GM18505 (cell line): ENCODE results near the gene POR.
A peak's percentile ranks its signal among the peaks of the same experiment; 100 is the strongest.
"Not testable (repeated sequence)": the region's sequence is repeated elsewhere in the genome, so short reads cannot be mapped to it uniquely, and the experiment has no call there.

Source experiments
- ATAC-seq: cut with Tn5 transposase; IDR thresholded peaks from one replicate; pipeline ENCODE4 v1.9.1; 2021; ENCODE audit not compliant: unreplicated experiment
- POLR2A ChIP-seq: IDR thresholded peaks from 4 replicates; pipeline ENCODE4 v1.6.1; 2011; ENCODE audit warnings: borderline replicate concordance; ENCODE audit not compliant: insufficient read depth, insufficient read length; ENCODE audit errors: extremely low read depth

Gene POR

GRCh38 chr7:75914655-75915415 lies at the start of gene POR:
TSS of gene POR (plus strand) at chr7:75915155. CDS start at chr7:75954002, 38,847 bp downstream.
- peak; percentile 99 for TF ChIP-seq POLR2A
- ATAC-seq, result peak; percentile 80

GRCh38 chr7:75866114-75866488 lies 48.9 kb upstream of the POR start:
- ATAC-seq, result no peak
- TF ChIP-seq POLR2A, result no peak

- no peak for TF ChIP-seq POLR2A
- no peak for ATAC-seq
These were observed 48.2 kb upstream of the POR start for GRCh38 chr7:75866489-75867389.

- ATAC-seq, result no peak
- no peak for TF ChIP-seq POLR2A
These were observed 47.6 kb upstream of the POR start for GRCh38 chr7:75867390-75867717.

- ATAC-seq, result no peak
- no peak for TF ChIP-seq POLR2A
These were observed 46.8 kb upstream of the POR start for GRCh38 chr7:75868153-75868552.

GRCh38 chr7:75869776-75870379 lies 45.1 kb upstream of the POR start:
- no peak for ATAC-seq
- TF ChIP-seq POLR2A, result no peak

GRCh38 chr7:75870557-75871161 lies 44.3 kb upstream of the POR start:
- no peak for TF ChIP-seq POLR2A

GRCh38 chr7:75872073-75872782 lies 42.7 kb upstream of the POR start:
- no peak for ATAC-seq

More at GRCh38 chr7:75870557-75871161, 44.3 kb upstream of the POR start:
- no peak for ATAC-seq

GRCh38 chr7:75874180-75874579 lies 40.8 kb upstream of the POR start:
- ATAC-seq, result not testable (repeated sequence)

More at GRCh38 chr7:75872073-75872782, 42.7 kb upstream of the POR start:
- TF ChIP-seq POLR2A, result no peak

GRCh38 chr7:75875113-75876080 lies 39.6 kb upstream of the POR start:
- no peak for ATAC-seq
- no peak for TF ChIP-seq POLR2A

GRCh38 chr7:75876126-75876881 lies 38.7 kb upstream of the POR start:
- TF ChIP-seq POLR2A, result no peak
- no peak for ATAC-seq

GRCh38 chr7:75878312-75878768 lies 36.6 kb upstream of the POR start:
- no peak for TF ChIP-seq POLR2A
- peak; percentile 29 for ATAC-seq
